Neural progenitor cell (in vitro differentiated cells): Measurements from ENCODE around the gene CEP57.

ENCODE experiments used
- CTCF ChIP-seq: fragments of 200-600 bp; sonication (generic); IDR thresholded peaks from 2 replicates; pipeline ENCODE4 v1.5.1; 2017; ENCODE audit warnings: antibody characterized with exemption, mild to moderate bottlenecking
- EZH2 ChIP-seq: fragments of 200-600 bp; sonication (generic); IDR thresholded peaks from 2 replicates; pipeline ENCODE4 v1.6.1; 2017; ENCODE audit warnings: antibody characterized with exemption, mild to moderate bottlenecking, moderate library complexity

- TF ChIP-seq CTCF (no peak), EZH2 (no peak)
Observed at GRCh38 chr11:95863486-95864140, 73.3 kb downstream of the CEP57 start.
